ENCODE data around the gene TSPAN18. TPM values are rescaled to one million over a fixed set of nuclear protein-coding genes. Genes with fewer than 3 reads are reported as not detected.

The TSPAN18 gene
- total RNA-seq, 6 donors from 2014 or later = 8.2 to 48.6 (median 17.5) TPM

- no peak overlapping the region for H3K4me3 ChIP-seq
- 78 to 79% methylated on average over 8 to 13 of the region's 13 CpGs for WGBS, 2 donors
- TF ChIP-seq EP300 (IDR thresholded peaks at IDR 0.05) (no peak), CTCF (IDR thresholded peaks at IDR 0.05) (no peak), POLR2AphosphoS5 (IDR thresholded peaks at IDR 0.05) (no peak), POLR2A (IDR thresholded peaks at IDR 0.05) (no peak)
- H3K4me1 ChIP-seq = peaks cover 15 to 19% (median 18%) of the 10 kb centered on the region in 4 donors
- no peaks in the 10 kb centered on the region for H3K9me3 ChIP-seq
- DNase-seq = no peak
- H3K36me3 ChIP-seq = no peaks in the 10 kb centered on the region
- no peaks in the 10 kb centered on the region for H3K27me3 ChIP-seq
- ATAC-seq (ENCODE audit: low FRiP score in 2 of 2) = no peak
- no peak overlapping the region for H3K27ac ChIP-seq
These were observed 247.1 kb downstream of the TSPAN18 start for GRCh38 chr11:44973632-44974401.

GRCh38 chr11:44974402-44975000 is 247.7 kb downstream of the TSPAN18 start:
- ATAC-seq (ENCODE audit: low FRiP score in 2 of 2) (no peak), DNase-seq (no peak)
- TF ChIP-seq POLR2AphosphoS5 (IDR thresholded peaks at IDR 0.05) (no peak), CTCF (IDR thresholded peaks at IDR 0.05) (no peak), EP300 (IDR thresholded peaks at IDR 0.05) (no peak), POLR2A (IDR thresholded peaks at IDR 0.05) (no peak)
- no peaks in the 10 kb centered on the region for H3K9me3 ChIP-seq
- no peaks in the 10 kb centered on the region for H3K27me3 ChIP-seq
- 69 to 77% methylated on average over 12 of the region's 12 CpGs for WGBS, 2 donors
- H3K36me3 ChIP-seq = no peaks in the 10 kb centered on the region
- no peak overlapping the region for H3K27ac ChIP-seq
- H3K4me3 ChIP-seq = no peak overlapping the region
- peaks cover 22 to 26% (median 25%) of the 10 kb centered on the region in 4 donors for H3K4me1 ChIP-seq

GRCh38 chr11:44976576-44976975 is 249.8 kb downstream of the TSPAN18 start:
- Histone ChIP-seq H3K4me1 (peaks cover 39 to 45% (median 42%) of the 10 kb centered on the region in 4 donors), H3K36me3 (no peaks in the 10 kb centered on the region), H3K27me3 (no peaks in the 10 kb centered on the region), H3K27ac (no peak overlapping the region), H3K9me3 (no peaks in the 10 kb centered on the region), H3K4me3 (no peak overlapping the region)
- ATAC-seq (ENCODE audit: low FRiP score in 2 of 2) (no peak), DNase-seq (no peak)
- TF ChIP-seq POLR2AphosphoS5 (IDR thresholded peaks at IDR 0.05) (no peak), EP300 (IDR thresholded peaks at IDR 0.05) (no peak), POLR2A (IDR thresholded peaks at IDR 0.05) (no peak), CTCF (IDR thresholded peaks at IDR 0.05) (no peak)
- 90 to 94% methylated on average over 2 to 5 of the region's 5 CpGs for WGBS, 2 donors

- WGBS, 2 donors = 12 to 17% methylated on average over 9 of the region's 9 CpGs
These were observed 250.8 kb downstream of the TSPAN18 start for GRCh38 chr11:44977493-44977984.

More at GRCh38 chr11:44977493-44977984, 250.8 kb downstream of the TSPAN18 start:
- Histone ChIP-seq H3K27ac (peak overlapping the region; percentile 58 to 85 (median 68)), H3K4me3 (no peak overlapping the region), H3K4me1 (peaks cover 39 to 45% (median 42%) of the 10 kb centered on the region in 4 donors), H3K27me3 (no peaks in the 10 kb centered on the region), H3K9me3 (no peaks in the 10 kb centered on the region), H3K36me3 (no peaks in the 10 kb centered on the region)
- ATAC-seq (ENCODE audit: low FRiP score in 2 of 2) (peak in 1 of 2 donors; percentile 17), DNase-seq (peak in 1 of 2 donors; percentile 55)
- TF ChIP-seq POLR2A (IDR thresholded peaks at IDR 0.05) (peak in 1 of 4 donors; percentile 10), EP300 (IDR thresholded peaks at IDR 0.05) (no peak), CTCF (IDR thresholded peaks at IDR 0.05) (peak in 2 of 6 experiments; percentile 14 to 21), POLR2AphosphoS5 (IDR thresholded peaks at IDR 0.05) (no peak)
